ENCODE data around the gene MGAT5.

DNA sequence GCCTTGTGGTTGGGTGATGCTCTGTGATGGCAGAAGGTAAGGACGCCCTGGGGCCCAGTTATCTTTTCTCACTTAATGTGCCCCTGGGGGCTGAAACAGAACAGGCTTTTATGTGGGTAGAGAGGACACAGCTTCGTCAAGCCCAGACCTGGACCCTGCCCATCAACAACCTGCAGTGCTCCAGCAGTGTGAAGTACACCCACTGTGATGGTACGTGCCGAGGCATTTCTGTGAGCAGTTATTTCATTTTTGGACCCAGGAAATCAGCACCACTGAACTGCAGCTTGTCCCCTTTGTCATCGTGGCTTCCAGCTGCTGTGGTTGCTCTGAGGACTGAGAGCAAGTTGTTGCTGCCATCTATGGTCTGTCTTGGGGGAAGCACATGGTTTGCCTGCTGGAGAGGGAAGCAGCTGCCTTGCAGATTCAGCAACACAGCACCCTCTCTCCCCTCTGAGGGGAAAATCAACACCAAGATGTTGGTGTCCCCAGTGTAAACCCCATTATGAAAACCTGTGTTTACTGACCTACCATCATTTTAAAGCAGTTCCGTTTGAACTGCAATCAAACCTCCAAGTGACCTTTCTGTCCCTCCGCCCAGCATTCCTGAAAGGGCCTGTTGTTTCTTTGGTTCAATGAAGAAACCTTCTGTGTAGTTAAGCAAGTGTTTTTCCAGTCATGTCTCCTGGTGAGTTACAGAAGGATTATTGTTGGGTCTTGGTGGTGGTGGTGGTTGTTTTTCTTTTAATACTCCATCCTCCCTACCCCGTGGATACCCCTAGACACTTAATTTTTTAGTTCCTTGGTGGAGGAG, 158.2 kb downstream of the MGAT5 start:
- no peak for TF ChIP-seq CTCF (IDR thresholded peaks at IDR 0.05)
- no peak for TF ChIP-seq POLR2A (IDR thresholded peaks at IDR 0.05)
